Measurements from ENCODE around the gene ST6GAL1.
"Not testable (repeated sequence)": the region's sequence is repeated elsewhere in the genome, so short reads cannot be mapped to it uniquely, and the experiment has no call there.

Gene ST6GAL1

DNA sequence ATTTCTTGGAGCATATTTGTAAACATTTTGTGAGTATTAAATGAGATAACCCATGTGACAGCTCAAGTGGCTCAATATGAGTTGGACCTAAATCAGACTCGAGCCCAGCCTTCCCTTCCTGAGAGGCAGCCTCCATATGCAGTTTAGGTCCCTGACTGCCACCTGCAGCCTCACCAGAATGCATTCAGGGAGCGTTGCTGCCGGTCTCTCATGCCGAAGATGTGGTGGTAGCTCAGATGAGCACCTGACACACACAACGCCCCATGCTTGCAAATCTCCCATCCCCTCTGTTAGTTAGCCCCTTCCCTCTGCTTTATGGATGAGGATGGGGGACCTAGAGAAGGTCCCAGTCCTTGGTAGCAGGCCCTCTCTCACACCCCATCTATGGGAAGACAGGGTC is 9.2 kb downstream of the ST6GAL1 start:
- no peak for DNase-seq (ENCODE audit: extremely low read depth in 1 of 2, low read depth in 1 of 2)

DNA sequence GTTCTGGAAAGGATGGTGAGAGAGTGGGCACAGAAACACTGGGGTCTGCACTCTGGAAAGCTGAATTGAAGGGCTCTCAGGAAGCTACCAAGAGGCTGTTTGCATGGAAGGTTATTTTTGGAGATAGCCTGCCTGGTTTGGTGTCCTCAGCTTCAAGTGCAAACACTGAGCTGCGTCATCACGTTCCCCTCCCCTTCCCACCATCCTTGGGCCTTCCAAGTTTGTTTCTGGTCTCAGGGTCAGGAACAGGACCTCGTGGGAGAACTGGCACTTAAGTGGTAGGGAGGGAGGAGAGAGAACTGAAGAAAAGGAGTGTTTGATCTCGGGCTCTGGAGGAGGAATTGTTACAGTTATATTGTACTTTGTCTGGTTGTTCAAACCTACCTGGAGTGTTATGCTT is 10.6 kb downstream of the ST6GAL1 start:
- no peak for DNase-seq (ENCODE audit: extremely low read depth in 1 of 2, low read depth in 1 of 2)

- no peak for DNase-seq (ENCODE audit: extremely low read depth in 1 of 2, low read depth in 1 of 2)
Measured at GRCh38 chr3:186942168-186942567, 11.8 kb downstream of the ST6GAL1 start.

DNA sequence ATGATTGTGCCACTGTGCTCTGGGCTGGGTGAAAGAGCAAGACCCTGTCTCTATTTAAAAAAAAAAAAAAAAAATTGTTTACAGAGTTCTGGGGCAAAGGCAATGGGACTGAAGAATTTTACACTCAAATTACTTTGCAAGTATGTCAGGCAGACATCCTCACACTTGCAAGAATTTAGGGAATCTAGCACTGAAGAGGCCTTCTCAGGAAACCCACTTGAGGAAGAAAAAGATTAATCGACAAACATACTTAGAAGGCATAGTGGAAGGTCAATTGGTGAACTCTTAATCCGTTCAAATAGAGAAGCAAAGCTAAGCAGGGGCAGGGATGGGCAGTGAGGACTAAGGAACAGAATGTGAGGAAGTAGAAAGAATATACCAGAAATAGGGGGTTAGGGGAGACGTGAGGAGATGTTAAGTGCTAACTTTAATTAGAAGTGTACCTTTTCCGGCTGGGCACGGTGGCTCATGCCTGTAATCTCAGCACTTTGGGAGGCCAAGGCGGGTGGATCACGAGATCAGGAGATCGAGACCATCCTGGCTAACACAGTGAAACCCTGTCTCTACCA is 15.0 kb downstream of the ST6GAL1 start:
- DNase-seq (ENCODE audit: extremely low read depth in 1 of 2, low read depth in 1 of 2): no peak

DNA sequence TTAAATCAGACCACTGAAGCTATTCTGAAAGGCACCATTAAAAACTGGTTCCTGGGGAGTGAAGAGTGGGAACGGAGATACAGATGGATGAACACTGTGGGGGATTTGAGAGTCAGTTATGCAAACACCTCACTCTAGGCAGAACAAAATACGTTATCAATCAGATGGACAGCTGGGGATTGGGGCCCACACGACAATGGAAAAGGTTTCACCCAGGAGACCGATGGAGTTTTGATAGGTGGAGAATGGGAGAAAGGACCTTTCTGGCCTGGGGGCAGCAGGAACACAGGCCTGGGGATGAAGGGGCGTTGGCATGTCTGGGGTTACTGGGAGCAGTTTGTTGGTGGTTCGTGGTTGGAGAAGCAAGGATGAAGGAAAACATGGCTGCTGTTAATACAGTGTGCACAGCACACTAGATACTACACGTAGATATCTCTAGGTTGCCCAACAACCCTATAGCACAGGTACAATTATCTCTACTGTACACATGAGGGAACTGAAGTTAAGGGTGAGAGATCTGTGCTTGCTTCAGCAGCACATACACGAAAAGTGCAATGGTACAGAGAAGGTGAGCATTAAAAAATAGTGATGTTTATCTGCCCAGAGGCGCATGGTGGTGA is 16.5 kb downstream of the ST6GAL1 start:
- DNase-seq (ENCODE audit: extremely low read depth in 1 of 2, low read depth in 1 of 2): no peak

GRCh38 chr3:186949281-186949982 is 19.1 kb downstream of the ST6GAL1 start:
- no peak for DNase-seq (ENCODE audit: extremely low read depth in 1 of 2, low read depth in 1 of 2)

DNA sequence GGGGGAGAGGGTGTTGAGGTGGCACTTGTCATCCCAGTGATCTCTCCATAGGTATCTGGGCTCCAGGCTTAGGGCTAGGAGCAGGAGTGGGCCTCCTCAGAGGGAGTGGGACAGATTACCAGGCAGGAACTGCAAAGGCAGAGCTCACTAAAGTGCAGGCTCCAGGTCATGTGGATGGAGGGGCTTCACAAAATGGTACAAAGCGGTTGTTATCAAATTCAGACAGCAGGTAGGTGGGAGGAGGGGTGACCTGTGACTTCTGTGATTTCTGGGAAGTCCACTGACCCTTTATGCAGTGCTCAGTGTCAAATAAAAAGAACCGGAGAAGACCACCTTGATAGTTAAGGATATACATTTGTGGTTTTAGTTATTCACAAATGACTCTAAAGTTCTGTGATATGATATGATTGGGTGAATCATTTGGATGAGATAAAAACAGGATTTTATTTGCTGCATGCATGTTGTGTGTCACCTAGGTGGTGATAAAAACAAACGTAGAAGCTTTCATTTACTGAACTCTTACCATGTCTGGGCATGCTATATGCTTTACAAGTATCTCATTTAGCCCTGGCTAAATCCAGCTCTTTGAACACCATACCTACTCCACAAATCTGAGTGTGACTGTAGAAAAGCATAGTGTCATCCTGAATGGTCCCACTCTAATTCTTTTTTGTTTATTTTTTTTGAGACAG is 20.2 kb downstream of the ST6GAL1 start:
- DNase-seq (ENCODE audit: extremely low read depth in 1 of 2, low read depth in 1 of 2): no peak

DNA sequence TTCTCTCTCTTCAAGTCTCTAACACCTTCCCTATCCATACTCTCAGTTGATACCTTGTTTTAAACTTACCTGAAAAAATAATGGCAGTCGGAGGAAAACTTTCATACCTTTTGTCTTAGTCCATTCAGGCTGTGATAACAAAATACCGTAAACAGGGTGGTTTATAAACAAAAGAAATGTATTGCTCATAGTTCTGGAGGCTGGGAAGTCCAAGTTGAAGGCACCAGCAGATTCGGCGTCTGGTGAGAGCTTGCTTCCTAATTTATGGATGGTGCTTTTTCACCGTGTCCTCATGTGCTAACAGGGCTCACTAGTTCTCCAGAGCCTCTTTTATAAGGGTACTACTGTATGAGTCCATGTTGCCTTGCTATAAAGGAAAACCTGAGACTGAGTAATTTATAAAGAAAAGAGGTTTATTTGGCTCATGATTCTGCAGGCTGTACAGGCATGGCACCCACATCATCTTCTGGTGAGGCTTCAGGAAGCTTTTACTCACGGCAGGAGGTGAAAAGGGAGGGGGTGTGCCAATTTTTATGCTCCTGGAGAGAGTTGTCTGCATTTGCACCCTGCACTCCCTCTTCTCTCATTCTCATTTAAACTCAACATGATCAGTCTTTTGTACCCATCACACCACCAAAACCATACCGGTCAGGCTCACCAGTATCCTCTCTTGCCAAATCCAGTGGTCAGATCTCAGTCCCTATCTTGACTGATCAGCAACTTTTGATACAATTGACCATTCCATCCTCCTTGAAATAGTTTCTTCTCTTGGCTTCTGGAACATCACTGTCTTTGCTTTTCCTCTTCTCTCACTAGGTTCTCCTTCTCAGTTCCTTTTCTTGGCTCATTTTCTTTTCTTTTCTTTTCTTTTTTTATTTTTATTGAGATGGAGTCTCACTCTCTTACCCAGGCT is 21.6 kb downstream of the ST6GAL1 start:
- no peak for DNase-seq (ENCODE audit: extremely low read depth in 1 of 2, low read depth in 1 of 2)

DNA sequence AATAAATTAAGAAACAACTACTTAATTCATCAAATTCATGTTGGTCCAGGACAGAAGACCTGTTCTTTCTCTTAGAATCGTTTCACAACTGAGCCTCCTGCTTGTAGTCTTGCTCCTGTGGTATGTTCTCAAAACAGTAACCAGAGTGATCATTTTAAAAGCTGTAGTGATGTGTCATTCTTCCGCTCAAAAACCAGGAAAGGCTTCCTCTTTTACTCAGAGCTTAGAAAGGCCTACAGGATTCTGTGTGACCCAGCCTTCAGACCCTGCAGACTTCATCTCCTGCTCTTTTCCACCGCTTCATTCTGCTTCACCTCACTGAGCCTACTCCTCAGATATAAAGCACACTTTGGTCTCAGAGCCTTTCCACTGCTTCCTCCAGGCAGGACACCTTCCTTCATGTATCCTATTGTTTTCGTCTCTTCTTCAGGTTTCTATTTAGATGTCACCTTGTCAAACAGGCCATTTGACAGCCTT is 22.7 kb downstream of the ST6GAL1 start:
- no peak for DNase-seq (ENCODE audit: extremely low read depth in 1 of 2, low read depth in 1 of 2)

- DNase-seq (ENCODE audit: extremely low read depth in 1 of 2, low read depth in 1 of 2): not testable (repeated sequence)
Measured at GRCh38 chr3:186953992-186954699, 23.8 kb downstream of the ST6GAL1 start.

- DNase-seq (ENCODE audit: extremely low read depth in 1 of 2, low read depth in 1 of 2): no peak
Measured at GRCh38 chr3:186955898-186956696, 25.8 kb downstream of the ST6GAL1 start.

DNA sequence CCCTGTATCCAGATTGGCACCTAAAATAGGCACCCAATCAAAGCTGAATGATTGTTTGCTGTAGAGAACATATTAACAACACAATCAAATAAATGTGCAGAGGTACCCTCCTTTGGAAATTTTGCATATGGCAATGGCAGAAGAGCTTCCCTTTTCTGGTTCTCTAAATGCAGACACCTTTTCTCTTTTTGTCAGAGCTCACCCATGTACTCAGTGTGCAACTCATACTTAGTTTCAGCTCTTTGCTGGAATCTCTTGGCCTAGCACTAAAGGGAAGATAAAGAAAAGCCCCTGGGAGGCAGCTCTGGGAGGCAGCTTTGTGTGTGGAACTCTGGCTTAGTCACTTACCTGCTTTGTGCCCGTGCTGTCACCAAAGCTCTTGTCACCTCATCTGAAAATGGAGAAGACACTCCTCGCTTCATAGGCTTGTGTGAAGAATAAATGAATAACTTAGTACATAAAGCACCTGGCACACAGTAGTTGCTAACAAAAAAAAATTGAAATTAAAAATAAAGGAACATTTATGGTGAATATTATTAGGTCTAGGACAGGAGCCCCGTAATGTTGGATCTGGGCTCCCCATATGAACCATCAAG is 28.8 kb downstream of the ST6GAL1 start:
- DNase-seq (ENCODE audit: extremely low read depth in 1 of 2, low read depth in 1 of 2): no peak

GRCh38 chr3:186960347-186960746 is 30.0 kb downstream of the ST6GAL1 start:
- no peak for DNase-seq (ENCODE audit: extremely low read depth in 1 of 2, low read depth in 1 of 2)

GRCh38 chr3:186962445-186962844 is 32.1 kb downstream of the ST6GAL1 start:
- no peak for DNase-seq (ENCODE audit: extremely low read depth in 1 of 2, low read depth in 1 of 2)

GRCh38 chr3:186963636-186964035 is 33.3 kb downstream of the ST6GAL1 start:
- no peak for DNase-seq (ENCODE audit: extremely low read depth in 1 of 2, low read depth in 1 of 2)

DNA sequence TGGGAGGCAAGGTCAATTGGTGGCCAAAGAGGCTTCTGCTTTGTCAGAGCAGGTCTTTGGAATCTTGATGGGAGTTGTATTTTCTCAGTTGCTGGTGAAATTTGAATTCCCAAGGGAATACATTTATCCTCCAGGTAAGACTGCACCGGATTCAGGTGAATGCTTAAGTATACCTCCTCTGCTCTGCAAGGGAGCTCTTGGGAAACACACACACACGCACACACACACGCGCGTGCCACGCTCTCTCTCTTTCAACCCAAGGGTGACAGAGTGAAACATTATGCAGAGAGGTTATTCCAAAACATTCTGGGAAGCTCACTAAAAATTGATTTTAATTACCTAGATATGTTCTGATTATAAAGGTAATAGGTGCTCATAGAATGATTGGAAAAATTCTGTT is 33.7 kb downstream of the ST6GAL1 start:
- no peak for DNase-seq (ENCODE audit: extremely low read depth in 1 of 2, low read depth in 1 of 2)

GRCh38 chr3:186964616-186965015 is 34.3 kb downstream of the ST6GAL1 start:
- DNase-seq (ENCODE audit: extremely low read depth in 1 of 2, low read depth in 1 of 2): no peak

- DNase-seq (ENCODE audit: extremely low read depth in 1 of 2, low read depth in 1 of 2): no peak
Measured at GRCh38 chr3:186965141-186965879, 35.0 kb downstream of the ST6GAL1 start.

Measured in stimulated activated CD8-positive, alpha-beta memory T cell treated with anti-CD3 and anti-CD28 coated beads, Interleukin-7, amount 100 ng/mL, for 48 hours (primary cell).